Nephron progenitor cell (in vitro differentiated cells): Measurements from ENCODE around the gene TEKT3.

Experiments
- DNase-seq: peaks from one replicate; pipeline ENCODE4 v3.0.0; 2021
- H3K27ac Mint-ChIP-seq: 2 replicates; pipeline ENCODE4 v1.8.0; 2021; ENCODE audit warnings: mild to moderate bottlenecking, moderate library complexity, mixed read lengths
- H3K27me3 Mint-ChIP-seq: 2 replicates; pipeline ENCODE4 v1.8.0; 2021; ENCODE audit warnings: mild to moderate bottlenecking, low read depth, mixed read lengths; ENCODE audit not compliant: poor library complexity
- H3K36me3 Mint-ChIP-seq: 2 replicates; pipeline ENCODE4 v1.8.0; 2021; ENCODE audit warnings: low read depth, mixed read lengths
- H3K4me1 Mint-ChIP-seq: 2 replicates; pipeline ENCODE4 v1.8.0; 2021; ENCODE audit warnings: mixed read lengths
- H3K4me3 Mint-ChIP-seq: 2 replicates; pipeline ENCODE4 v1.8.0; 2021; ENCODE audit warnings: mild to moderate bottlenecking, moderate library complexity, mixed read lengths
- H3K9me3 Mint-ChIP-seq: 2 replicates; pipeline ENCODE4 v1.8.0; 2021; ENCODE audit warnings: mild to moderate bottlenecking, moderate library complexity, mixed read lengths
- CTCF ChIP-seq: fragments of 200-600 bp; sonication (generic); IDR thresholded peaks from 2 replicates; pipeline ENCODE4 v1.5.0; 2021; ENCODE audit warnings: antibody characterized with exemption

The TEKT3 gene

GRCh38 chr17:15290605-15291004 is 50.8 kb downstream of the TEKT3 start:
- no peak overlapping the region for H3K4me3 Mint-ChIP-seq
- DNase-seq = no peak
- H3K36me3 Mint-ChIP-seq = no peaks in the 10 kb centered on the region

GRCh38 chr17:15289285-15290183 is 51.9 kb downstream of the TEKT3 start:
- Mint-ChIP-seq H3K4me3 (no peak overlapping the region), H3K4me1 (peaks cover 12% of the 10 kb centered on the region), H3K9me3 (peaks cover 8% of the 10 kb centered on the region), H3K36me3 (no peaks in the 10 kb centered on the region), H3K27me3 (peaks cover 9% of the 10 kb centered on the region), H3K27ac (no peak overlapping the region)
- DNase-seq = no peak
- no peak for TF ChIP-seq CTCF

More at GRCh38 chr17:15290605-15291004, 50.8 kb downstream of the TEKT3 start:
- H3K27me3 Mint-ChIP-seq = peaks cover 9% of the 10 kb centered on the region
- H3K9me3 Mint-ChIP-seq = peaks cover 8% of the 10 kb centered on the region
- no peak for TF ChIP-seq CTCF
- peaks cover 12% of the 10 kb centered on the region for H3K4me1 Mint-ChIP-seq
- no peak overlapping the region for H3K27ac Mint-ChIP-seq

GRCh38 chr17:15288859-15289258 is 52.5 kb downstream of the TEKT3 start:
- no peak overlapping the region for H3K27ac Mint-ChIP-seq
- H3K36me3 Mint-ChIP-seq = no peaks in the 10 kb centered on the region
- H3K4me1 Mint-ChIP-seq = peaks cover 12% of the 10 kb centered on the region
- no peak overlapping the region for H3K4me3 Mint-ChIP-seq
- no peak for DNase-seq
- H3K9me3 Mint-ChIP-seq = peaks cover 8% of the 10 kb centered on the region
- TF ChIP-seq CTCF = no peak
- H3K27me3 Mint-ChIP-seq = peaks cover 14% of the 10 kb centered on the region

- Mint-ChIP-seq H3K4me3 (no peak overlapping the region), H3K9me3 (peaks cover 11% of the 10 kb centered on the region), H3K4me1 (peaks cover 12% of the 10 kb centered on the region), H3K27me3 (peaks cover 12% of the 10 kb centered on the region), H3K36me3 (no peaks in the 10 kb centered on the region), H3K27ac (no peak overlapping the region)
- DNase-seq = no peak
- TF ChIP-seq CTCF = no peak
Measured at GRCh38 chr17:15287538-15288267, 53.7 kb downstream of the TEKT3 start.

DNA sequence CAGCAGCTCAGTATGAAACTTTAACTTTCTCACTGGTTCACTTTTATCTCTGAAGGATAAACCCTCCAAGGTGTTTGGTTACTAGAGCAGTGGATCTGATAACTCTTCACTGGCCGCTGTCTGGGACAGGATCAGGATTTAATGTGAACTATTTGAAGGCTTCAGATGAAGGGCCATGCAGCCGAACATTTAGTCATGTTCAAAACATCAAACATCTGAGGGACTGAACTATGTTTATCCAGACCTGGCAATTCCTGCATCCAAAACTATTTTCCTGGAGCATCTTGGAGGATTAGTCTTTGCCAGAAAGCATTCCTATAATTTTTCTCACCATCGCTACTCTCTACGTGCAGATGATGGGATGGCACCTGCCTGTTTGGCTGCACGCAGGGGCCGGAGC is 55.9 kb downstream of the TEKT3 start:
- H3K4me1 Mint-ChIP-seq = no peaks in the 10 kb centered on the region
- H3K4me3 Mint-ChIP-seq = no peak overlapping the region
- TF ChIP-seq CTCF = no peak
- peaks cover 18% of the 10 kb centered on the region for H3K27me3 Mint-ChIP-seq
- peaks cover 13% of the 10 kb centered on the region for H3K9me3 Mint-ChIP-seq
- DNase-seq = no peak
- no peak overlapping the region for H3K27ac Mint-ChIP-seq
- no peaks in the 10 kb centered on the region for H3K36me3 Mint-ChIP-seq
